Neural progenitor cell (in vitro differentiated cells): ENCODE data around the gene IL16.

Source experiments
- EZH2 ChIP-seq: fragments of 200-600 bp; sonication (generic); IDR thresholded peaks from 2 replicates; pipeline ENCODE4 v1.6.1; 2017; ENCODE audit warnings: antibody characterized with exemption, mild to moderate bottlenecking, moderate library complexity
- EZH2phosphoT487 ChIP-seq: fragments of 200-600 bp; sonication (generic); IDR thresholded peaks from 2 replicates; pipeline ENCODE4 v1.6.1; 2017; ENCODE audit warnings: antibody characterized with exemption
- TF ChIP-seq, protein P1 (sequence below): fragments of 200-600 bp; sonication (generic); IDR thresholded peaks from 2 replicates; pipeline ENCODE4 v1.5.1; 2017; ENCODE audit warnings: antibody characterized with exemption, mild to moderate bottlenecking

- TF ChIP-seq, protein P1, sequence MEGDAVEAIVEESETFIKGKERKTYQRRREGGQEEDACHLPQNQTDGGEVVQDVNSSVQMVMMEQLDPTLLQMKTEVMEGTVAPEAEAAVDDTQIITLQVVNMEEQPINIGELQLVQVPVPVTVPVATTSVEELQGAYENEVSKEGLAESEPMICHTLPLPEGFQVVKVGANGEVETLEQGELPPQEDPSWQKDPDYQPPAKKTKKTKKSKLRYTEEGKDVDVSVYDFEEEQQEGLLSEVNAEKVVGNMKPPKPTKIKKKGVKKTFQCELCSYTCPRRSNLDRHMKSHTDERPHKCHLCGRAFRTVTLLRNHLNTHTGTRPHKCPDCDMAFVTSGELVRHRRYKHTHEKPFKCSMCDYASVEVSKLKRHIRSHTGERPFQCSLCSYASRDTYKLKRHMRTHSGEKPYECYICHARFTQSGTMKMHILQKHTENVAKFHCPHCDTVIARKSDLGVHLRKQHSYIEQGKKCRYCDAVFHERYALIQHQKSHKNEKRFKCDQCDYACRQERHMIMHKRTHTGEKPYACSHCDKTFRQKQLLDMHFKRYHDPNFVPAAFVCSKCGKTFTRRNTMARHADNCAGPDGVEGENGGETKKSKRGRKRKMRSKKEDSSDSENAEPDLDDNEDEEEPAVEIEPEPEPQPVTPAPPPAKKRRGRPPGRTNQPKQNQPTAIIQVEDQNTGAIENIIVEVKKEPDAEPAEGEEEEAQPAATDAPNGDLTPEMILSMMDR: no peak
- TF ChIP-seq EZH2phosphoT487 (no peak), EZH2 (no peak)
Observed at GRCh38 chr15:81216422-81216821, 19.7 kb downstream of the IL16 start.
